ENCODE measurements around the gene PUS1.
"Not testable (repeated sequence)": the region's sequence is repeated elsewhere in the genome, so short reads cannot be mapped to it uniquely, and the experiment has no call there.

PUS1 gene

GRCh38 chr12:131959116-131959515 is 30.0 kb downstream of the PUS1 start:
- H3K36me3 ChIP-seq (ENCODE audit: control insufficient read depth in 1 of 2, insufficient read depth in 2 of 2, low read depth in 1 of 2, low read length in 2 of 2): peaks cover 21 to 25% of the 10 kb centered on the region in 2 experiments
- H2BK5ac ChIP-seq (ENCODE audit: low read depth, low read length, poor library complexity, severe bottlenecking): peak overlapping the region; percentile 33
- no peak overlapping the region for H2BK120ac ChIP-seq (ENCODE audit: low read depth, low read length)
- peak overlapping the region in 1 of 2 experiments; percentile 19 for H2BK12ac ChIP-seq (ENCODE audit: low read length in 2 of 2)
- peak overlapping the region; percentile 26 for H2AK5ac ChIP-seq (ENCODE audit: low read length, severe bottlenecking)
- peak overlapping the region; percentile 27 for H3K9ac ChIP-seq (ENCODE audit: low read length)
- H3K9me3 ChIP-seq (ENCODE audit: control insufficient read depth, low read length): no peaks in the 10 kb centered on the region
- H3K23ac ChIP-seq (ENCODE audit: low read length in 2 of 2): peak overlapping the region in 1 of 2 experiments; percentile 70
- peak overlapping the region; percentile 42 for H4K8ac ChIP-seq (ENCODE audit: low read length)
- H3K79me1 ChIP-seq (replicated peaks; ENCODE audit: low read length, poor library complexity, severe bottlenecking): peaks cover 7% of the 10 kb centered on the region
- H3K4me2 ChIP-seq (ENCODE audit: low read length, poor library complexity, severe bottlenecking): no peak overlapping the region
- peaks cover 17% of the 10 kb centered on the region for H3K4me1 ChIP-seq (ENCODE audit: control insufficient read depth, insufficient read depth, low read depth, low read length)
- no peak overlapping the region for H2BK15ac ChIP-seq (ENCODE audit: low read depth, poor library complexity, severe bottlenecking)
- no peak overlapping the region for H3K4ac ChIP-seq (ENCODE audit: low read depth in 1 of 2, low read length in 2 of 2)
- WGBS: over 99% methylated on average over 4 of the region's 4 CpGs
- no peak overlapping the region for H3K18ac ChIP-seq (ENCODE audit: low read depth in 1 of 2, low read length in 2 of 2)
- no peak for DNase-seq
- H3K4me3 ChIP-seq (ENCODE audit: insufficient read depth in 1 of 2, low read depth in 1 of 2, low read length in 2 of 2): peak overlapping the region in 1 of 2 experiments; percentile 14
- no peak overlapping the region for H3K14ac ChIP-seq (ENCODE audit: low read length in 2 of 2)
- H4K91ac ChIP-seq (ENCODE audit: low read length): no peak overlapping the region
- no peak overlapping the region for H2AFZ ChIP-seq (ENCODE audit: low read depth, low read length)
- H3K27me3 ChIP-seq (ENCODE audit: control insufficient read depth in 1 of 2, insufficient read depth in 1 of 2, low read length in 2 of 2): no peaks in the 10 kb centered on the region
- no peak overlapping the region for H3K27ac ChIP-seq (ENCODE audit: low read length, poor library complexity, severe bottlenecking)

- Histone ChIP-seq H3K27ac (ENCODE audit: low read length, poor library complexity, severe bottlenecking) (no peak overlapping the region), H3K23ac (ENCODE audit: low read length in 2 of 2) (no peak overlapping the region), H3K4me2 (ENCODE audit: low read length, poor library complexity, severe bottlenecking) (no peak overlapping the region), H2BK15ac (ENCODE audit: low read depth, poor library complexity, severe bottlenecking) (no peak overlapping the region), H3K14ac (ENCODE audit: low read length in 2 of 2) (no peak overlapping the region), H2BK12ac (ENCODE audit: low read length in 2 of 2) (no peak overlapping the region), H3K4me1 (ENCODE audit: control insufficient read depth, insufficient read depth, low read depth, low read length) (peaks cover 17% of the 10 kb centered on the region), H3K4ac (ENCODE audit: low read depth in 1 of 2, low read length in 2 of 2) (no peak overlapping the region), H2AFZ (ENCODE audit: low read depth, low read length) (no peak overlapping the region), H3K27me3 (ENCODE audit: control insufficient read depth in 1 of 2, insufficient read depth in 1 of 2, low read length in 2 of 2) (no peaks in the 10 kb centered on the region), H3K18ac (ENCODE audit: low read depth in 1 of 2, low read length in 2 of 2) (no peak overlapping the region), H3K9me3 (ENCODE audit: control insufficient read depth, low read length) (no peaks in the 10 kb centered on the region), H3K79me1 (replicated peaks; ENCODE audit: low read length, poor library complexity, severe bottlenecking) (peaks cover 7% of the 10 kb centered on the region), H3K36me3 (ENCODE audit: control insufficient read depth in 1 of 2, insufficient read depth in 2 of 2, low read depth in 1 of 2, low read length in 2 of 2) (peaks cover 21 to 25% of the 10 kb centered on the region in 2 experiments), H3K4me3 (ENCODE audit: insufficient read depth in 1 of 2, low read depth in 1 of 2, low read length in 2 of 2) (peak overlapping the region in 1 of 2 experiments; percentile 14), H2BK5ac (ENCODE audit: low read depth, low read length, poor library complexity, severe bottlenecking) (no peak overlapping the region), H4K91ac (ENCODE audit: low read length) (peak overlapping the region; percentile 58), H4K8ac (ENCODE audit: low read length) (peak overlapping the region; percentile 42), H2AK5ac (ENCODE audit: low read length, severe bottlenecking) (no peak overlapping the region), H2BK120ac (ENCODE audit: low read depth, low read length) (no peak overlapping the region), H3K9ac (ENCODE audit: low read length) (peak overlapping the region; percentile 27)
- DNase-seq: no peak
- 92% methylated on average over 16 of the region's 16 CpGs for WGBS
Measured at GRCh38 chr12:131959641-131960589, 30.8 kb downstream of the PUS1 start.

- not testable (repeated sequence) for H3K4me3 ChIP-seq (ENCODE audit: insufficient read depth in 1 of 2, low read depth in 1 of 2, low read length in 2 of 2); H2AFZ ChIP-seq (ENCODE audit: low read depth, low read length); H2BK15ac ChIP-seq (ENCODE audit: low read depth, poor library complexity, severe bottlenecking); H3K23ac ChIP-seq (ENCODE audit: low read length in 2 of 2); H3K9ac ChIP-seq (ENCODE audit: low read length); H3K27ac ChIP-seq (ENCODE audit: low read length, poor library complexity, severe bottlenecking); H2BK12ac ChIP-seq (ENCODE audit: low read length in 2 of 2); DNase-seq; H2AK5ac ChIP-seq (ENCODE audit: low read length, severe bottlenecking); H3K27me3 ChIP-seq (ENCODE audit: control insufficient read depth in 1 of 2, insufficient read depth in 1 of 2, low read length in 2 of 2); H3K4me2 ChIP-seq (ENCODE audit: low read length, poor library complexity, severe bottlenecking); H3K79me1 ChIP-seq (replicated peaks; ENCODE audit: low read length, poor library complexity, severe bottlenecking); H4K8ac ChIP-seq (ENCODE audit: low read length); H3K4ac ChIP-seq (ENCODE audit: low read depth in 1 of 2, low read length in 2 of 2); H2BK5ac ChIP-seq (ENCODE audit: low read depth, low read length, poor library complexity, severe bottlenecking); H4K91ac ChIP-seq (ENCODE audit: low read length); H3K18ac ChIP-seq (ENCODE audit: low read depth in 1 of 2, low read length in 2 of 2); H3K9me3 ChIP-seq (ENCODE audit: control insufficient read depth, low read length); H2BK120ac ChIP-seq (ENCODE audit: low read depth, low read length); H3K14ac ChIP-seq (ENCODE audit: low read length in 2 of 2)
- Histone ChIP-seq H3K4me1 (ENCODE audit: control insufficient read depth, insufficient read depth, low read depth, low read length) (peaks cover 17% of the 10 kb centered on the region), H3K36me3 (ENCODE audit: control insufficient read depth in 1 of 2, insufficient read depth in 2 of 2, low read depth in 1 of 2, low read length in 2 of 2) (peaks cover 21 to 25% of the 10 kb centered on the region in 2 experiments)
- WGBS: 97% methylated on average over 9 of the region's 30 CpGs
Measured at GRCh38 chr12:131960590-131961325, 31.7 kb downstream of the PUS1 start.

GRCh38 chr12:131961328-131961727 is 32.3 kb downstream of the PUS1 start:
- H2AFZ ChIP-seq (ENCODE audit: low read depth, low read length); H3K23ac ChIP-seq (ENCODE audit: low read length in 2 of 2); H3K9ac ChIP-seq (ENCODE audit: low read length); H3K27ac ChIP-seq (ENCODE audit: low read length, poor library complexity, severe bottlenecking); H2BK12ac ChIP-seq (ENCODE audit: low read length in 2 of 2); H2BK5ac ChIP-seq (ENCODE audit: low read depth, low read length, poor library complexity, severe bottlenecking); H3K4ac ChIP-seq (ENCODE audit: low read depth in 1 of 2, low read length in 2 of 2); H2AK5ac ChIP-seq (ENCODE audit: low read length, severe bottlenecking); H3K4me2 ChIP-seq (ENCODE audit: low read length, poor library complexity, severe bottlenecking); H2BK120ac ChIP-seq (ENCODE audit: low read depth, low read length); H3K9me3 ChIP-seq (ENCODE audit: control insufficient read depth, low read length); H3K18ac ChIP-seq (ENCODE audit: low read depth in 1 of 2, low read length in 2 of 2); DNase-seq; H2BK15ac ChIP-seq (ENCODE audit: low read depth, poor library complexity, severe bottlenecking); H4K91ac ChIP-seq (ENCODE audit: low read length); H4K8ac ChIP-seq (ENCODE audit: low read length); H3K27me3 ChIP-seq (ENCODE audit: control insufficient read depth in 1 of 2, insufficient read depth in 1 of 2, low read length in 2 of 2); H3K4me3 ChIP-seq (ENCODE audit: insufficient read depth in 1 of 2, low read depth in 1 of 2, low read length in 2 of 2); H3K14ac ChIP-seq (ENCODE audit: low read length in 2 of 2); H3K79me1 ChIP-seq (replicated peaks; ENCODE audit: low read length, poor library complexity, severe bottlenecking): not testable (repeated sequence)
- H3K4me1 ChIP-seq (ENCODE audit: control insufficient read depth, insufficient read depth, low read depth, low read length): peaks cover 17% of the 10 kb centered on the region
- H3K36me3 ChIP-seq (ENCODE audit: control insufficient read depth in 1 of 2, insufficient read depth in 2 of 2, low read depth in 1 of 2, low read length in 2 of 2): peaks cover 21 to 25% of the 10 kb centered on the region in 2 experiments
- no CpG with 5 or more reads among the region's 20 CpGs for WGBS

Data from mesenchymal stem cell (in vitro differentiated cells and primary cell).